Fibroblast of lung (primary cell): ENCODE data around the gene TBXAS1. TPM values are rescaled to one million over a fixed set of nuclear protein-coding genes. Genes with fewer than 3 reads are reported as not detected.
"Not testable (repeated sequence)": the region's sequence is repeated elsewhere in the genome, so short reads cannot be mapped to it uniquely, and the experiment has no call there.

ENCODE experiments used
- DNase-seq, 2 donors: peaks; one replicate each; pipeline versions ENCODE4 v3.0.0 to v3.0.0-alpha.2; 2010; ENCODE audit warnings: low read depth in 2 of 2
- H2AFZ ChIP-seq: 2 replicates; pipeline ENCODE4 v1.5.1; 2012; ENCODE audit warnings: low read length, control low read depth, inconsistent platforms
- H3K27ac ChIP-seq: 2 replicates; pipeline ENCODE4 v1.5.1; 2011; ENCODE audit warnings: low read length, control low read depth; ENCODE audit not compliant: insufficient read depth
- H3K27me3 ChIP-seq: 2 replicates; pipeline ENCODE4 v1.5.1; 2011; ENCODE audit warnings: mild to moderate bottlenecking, low read length; ENCODE audit not compliant: control insufficient read depth, insufficient read depth
- H3K36me3 ChIP-seq: 2 replicates; pipeline ENCODE4 v1.5.1; 2011; ENCODE audit warnings: low read length; ENCODE audit not compliant: control insufficient read depth, insufficient read depth
- H3K4me1 ChIP-seq: 2 replicates; pipeline ENCODE4 v1.5.1; 2011; ENCODE audit warnings: low read length; ENCODE audit not compliant: control insufficient read depth, insufficient read depth; ENCODE audit errors: extremely low read depth
- H3K4me2 ChIP-seq: 2 replicates; pipeline ENCODE4 v1.5.1; 2011; ENCODE audit warnings: low read length, control low read depth; ENCODE audit not compliant: insufficient read depth; ENCODE audit errors: extremely low read depth
- H3K4me3 ChIP-seq, 4 experiments: fragments of 200-600 bp in 1 of 4; sonication (generic) in 1 of 4; replicated peaks in 1 of 4; 2 replicates each; pipeline ENCODE4 v1.5.1; 2011 to 2016; ENCODE audit warnings: low read length in 4 of 4, low read depth in 3 of 4, mild to moderate bottlenecking in 3 of 4, control low read depth in 2 of 4, inconsistent platforms in 1 of 4, mixed read lengths in 1 of 4; ENCODE audit not compliant: insufficient read depth in 1 of 4; ENCODE audit errors: control extremely low read depth in 1 of 4
- H3K79me2 ChIP-seq: 2 replicates; pipeline ENCODE4 v1.5.1; 2012; ENCODE audit warnings: mild to moderate bottlenecking, low read length, inconsistent platforms; ENCODE audit not compliant: control insufficient read depth, insufficient read depth
- H3K9ac ChIP-seq: 2 replicates; pipeline ENCODE4 v1.5.1; 2011; ENCODE audit warnings: mild to moderate bottlenecking, low read length, control low read depth; ENCODE audit not compliant: insufficient read depth
- H3K9me3 ChIP-seq: 2 replicates; pipeline ENCODE4 v1.5.1; 2012; ENCODE audit warnings: low read depth, low read length; ENCODE audit not compliant: control insufficient read depth, insufficient read depth
- H4K20me1 ChIP-seq: 2 replicates; pipeline ENCODE4 v1.5.1; 2011; ENCODE audit warnings: low read length; ENCODE audit not compliant: control insufficient read depth, insufficient read depth; ENCODE audit errors: extremely low read depth
- EZH2 ChIP-seq: IDR thresholded peaks from 2 replicates; pipeline ENCODE4 v1.5.1; 2012; ENCODE audit warnings: low read length, control low read depth, mild to moderate bottlenecking; ENCODE audit errors: missing control alignments
- polyA plus RNA-seq, 2 donors: library from polyadenylated mRNA; depleted of rRNA in 1 of 2; stranded (reverse) in 1 of 2; unstranded in 1 of 2; fragments of >200 nt; gene quantifications; 2 replicates each; pipeline ENCODE4 v1.2.1, GENCODE V29; 2011 to 2012; ENCODE audit warnings: missing spikeins in 1 of 2
- total RNA-seq: library from RNA; depleted of rRNA; stranded (reverse); fragments of >200 nt; gene quantifications from 2 replicates; pipeline ENCODE4 v1.2.1, GENCODE V29; 2014
- TF ChIP-seq, protein P1 (sequence below), 2 donors: IDR thresholded peaks in 1 of 2; conservative IDR thresholded peaks in 1 of 2; 1 replicate in 1 of 2; 2 replicates in 1 of 2; pipeline ENCODE4 v1.5.1; 2011 to 2012; ENCODE audit warnings: low read length in 2 of 2, control low read depth in 1 of 2, inconsistent platforms in 1 of 2, low read depth in 1 of 2, mild to moderate bottlenecking in 1 of 2

TBXAS1 gene
- total and polyA plus RNA-seq, 2 donors (not counting 1 experiment from before 2014, with no cell fraction given) = 1.5 to 2.1 TPM

DNA sequence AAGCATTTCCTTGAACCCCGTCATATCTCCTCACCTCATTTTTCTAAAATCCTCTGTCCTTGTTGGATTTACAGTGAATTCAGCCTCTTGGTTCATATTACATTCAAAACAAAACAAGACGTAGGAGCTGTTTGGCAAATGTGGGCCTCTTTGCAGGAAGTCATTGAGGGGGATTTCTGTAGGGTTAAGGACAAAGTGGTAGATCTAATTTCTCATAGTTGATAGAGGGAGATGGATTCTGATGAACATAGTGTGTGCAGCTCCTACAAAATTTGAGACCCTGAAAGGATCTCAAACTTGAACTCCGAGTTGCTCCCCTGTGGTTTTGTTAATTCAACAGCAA lies 682 bp downstream of the TBXAS1 start:
- peak; percentile 62 to 67 for DNase-seq
- no peak for TF ChIP-seq EZH2
- TF ChIP-seq, protein P1, sequence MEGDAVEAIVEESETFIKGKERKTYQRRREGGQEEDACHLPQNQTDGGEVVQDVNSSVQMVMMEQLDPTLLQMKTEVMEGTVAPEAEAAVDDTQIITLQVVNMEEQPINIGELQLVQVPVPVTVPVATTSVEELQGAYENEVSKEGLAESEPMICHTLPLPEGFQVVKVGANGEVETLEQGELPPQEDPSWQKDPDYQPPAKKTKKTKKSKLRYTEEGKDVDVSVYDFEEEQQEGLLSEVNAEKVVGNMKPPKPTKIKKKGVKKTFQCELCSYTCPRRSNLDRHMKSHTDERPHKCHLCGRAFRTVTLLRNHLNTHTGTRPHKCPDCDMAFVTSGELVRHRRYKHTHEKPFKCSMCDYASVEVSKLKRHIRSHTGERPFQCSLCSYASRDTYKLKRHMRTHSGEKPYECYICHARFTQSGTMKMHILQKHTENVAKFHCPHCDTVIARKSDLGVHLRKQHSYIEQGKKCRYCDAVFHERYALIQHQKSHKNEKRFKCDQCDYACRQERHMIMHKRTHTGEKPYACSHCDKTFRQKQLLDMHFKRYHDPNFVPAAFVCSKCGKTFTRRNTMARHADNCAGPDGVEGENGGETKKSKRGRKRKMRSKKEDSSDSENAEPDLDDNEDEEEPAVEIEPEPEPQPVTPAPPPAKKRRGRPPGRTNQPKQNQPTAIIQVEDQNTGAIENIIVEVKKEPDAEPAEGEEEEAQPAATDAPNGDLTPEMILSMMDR (conservative IDR thresholded peaks at IDR 0.05 in 1 of 2, IDR thresholded peaks at IDR 0.05 in 1 of 2; ENCODE audit: low read depth in 1 of 2, low read length in 2 of 2) = no peak
- Histone ChIP-seq H3K27me3 (no peaks in the 10 kb centered on the region), H3K4me3 (no peak overlapping the region), H2AFZ (no peak overlapping the region), H4K20me1 (no peaks in the 10 kb centered on the region), H3K9me3 (no peaks in the 10 kb centered on the region), H3K27ac (no peak overlapping the region), H3K79me2 (no peaks in the 10 kb centered on the region), H3K9ac (no peak overlapping the region), H3K36me3 (no peaks in the 10 kb centered on the region), H3K4me1 (peaks cover 7% of the 10 kb centered on the region), H3K4me2 (no peak overlapping the region)

DNA sequence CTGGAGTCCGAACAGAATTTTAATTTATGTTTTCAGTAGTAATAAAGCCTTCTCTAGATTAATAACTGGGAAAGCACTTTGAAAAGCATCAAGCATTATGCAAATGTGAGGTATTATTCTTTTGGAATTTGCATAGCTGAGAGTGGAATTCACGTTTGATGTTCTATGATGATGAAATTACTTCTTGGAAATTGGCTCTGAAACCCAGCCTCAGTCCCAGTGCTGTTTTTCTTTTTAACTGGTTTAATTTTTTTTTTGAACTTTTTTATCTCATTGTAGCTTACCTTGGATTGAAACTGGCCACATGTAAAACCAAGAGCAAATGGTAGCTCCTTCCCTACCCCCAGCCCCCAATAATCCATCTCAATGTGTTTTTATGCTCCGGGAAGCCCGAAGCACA lies 1.2 kb downstream of the TBXAS1 start:
- H3K4me1 ChIP-seq = peaks cover 6% of the 10 kb centered on the region
- no peaks in the 10 kb centered on the region for H3K27me3 ChIP-seq
- H3K9ac ChIP-seq = no peak overlapping the region
- DNase-seq = peak in 1 of 2 donors; percentile 36
- no peaks in the 10 kb centered on the region for H4K20me1 ChIP-seq
- H3K27ac ChIP-seq = no peak overlapping the region
- H2AFZ ChIP-seq = no peak overlapping the region
- no peaks in the 10 kb centered on the region for H3K79me2 ChIP-seq
- H3K4me3 ChIP-seq = no peak overlapping the region
- no peak overlapping the region for H3K4me2 ChIP-seq
- no peaks in the 10 kb centered on the region for H3K36me3 ChIP-seq
- TF ChIP-seq, protein P1 (conservative IDR thresholded peaks at IDR 0.05 in 1 of 2, IDR thresholded peaks at IDR 0.05 in 1 of 2; ENCODE audit: low read depth in 1 of 2, low read length in 2 of 2) = no peak
- TF ChIP-seq EZH2 = no peak
- H3K9me3 ChIP-seq = no peaks in the 10 kb centered on the region

DNA sequence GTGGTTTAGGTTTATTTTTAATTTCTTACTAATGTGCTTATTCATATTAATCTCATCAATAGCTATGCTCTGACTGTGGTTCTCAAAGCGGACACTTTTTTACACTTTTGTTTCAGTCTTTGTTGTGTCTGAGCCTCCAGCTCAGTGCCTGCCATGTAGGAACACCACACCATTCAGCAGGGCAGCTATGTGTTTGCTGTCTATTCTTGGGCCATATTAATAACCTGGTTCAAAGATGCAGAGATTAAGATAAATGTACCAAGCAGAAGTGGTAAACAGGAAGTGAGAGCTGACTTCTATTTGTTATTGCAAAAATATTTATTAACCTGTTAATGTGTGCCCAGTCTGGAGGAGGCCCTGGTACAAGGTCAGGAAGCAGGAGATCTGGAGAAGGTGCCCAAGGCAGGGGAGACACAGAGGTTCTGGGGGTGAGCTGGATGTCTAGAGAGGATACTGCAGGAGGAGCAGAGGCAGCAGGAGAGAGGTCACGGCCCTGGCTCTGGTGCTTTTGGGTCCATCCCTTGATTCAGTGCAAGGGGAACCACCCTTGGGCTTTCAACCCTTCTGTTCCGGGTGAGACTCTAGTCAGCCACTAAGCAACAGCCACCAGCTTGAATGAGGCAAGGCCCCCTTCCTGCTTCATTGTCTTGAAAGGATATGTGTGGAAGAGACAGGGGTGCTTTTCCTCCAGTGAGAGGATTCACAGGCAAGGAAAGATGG lies 1.9 kb downstream of the TBXAS1 start:
- Histone ChIP-seq H3K4me3 (no peak overlapping the region), H3K9ac (no peak overlapping the region), H3K4me1 (no peaks in the 10 kb centered on the region), H3K36me3 (no peaks in the 10 kb centered on the region), H3K27me3 (no peaks in the 10 kb centered on the region), H3K9me3 (no peaks in the 10 kb centered on the region), H3K27ac (no peak overlapping the region), H3K79me2 (no peaks in the 10 kb centered on the region), H2AFZ (no peak overlapping the region), H3K4me2 (no peak overlapping the region), H4K20me1 (no peaks in the 10 kb centered on the region)
- DNase-seq = no peak
- TF ChIP-seq EZH2 = no peak
- TF ChIP-seq, protein P1 (conservative IDR thresholded peaks at IDR 0.05 in 1 of 2, IDR thresholded peaks at IDR 0.05 in 1 of 2; ENCODE audit: low read depth in 1 of 2, low read length in 2 of 2) = no peak

DNA sequence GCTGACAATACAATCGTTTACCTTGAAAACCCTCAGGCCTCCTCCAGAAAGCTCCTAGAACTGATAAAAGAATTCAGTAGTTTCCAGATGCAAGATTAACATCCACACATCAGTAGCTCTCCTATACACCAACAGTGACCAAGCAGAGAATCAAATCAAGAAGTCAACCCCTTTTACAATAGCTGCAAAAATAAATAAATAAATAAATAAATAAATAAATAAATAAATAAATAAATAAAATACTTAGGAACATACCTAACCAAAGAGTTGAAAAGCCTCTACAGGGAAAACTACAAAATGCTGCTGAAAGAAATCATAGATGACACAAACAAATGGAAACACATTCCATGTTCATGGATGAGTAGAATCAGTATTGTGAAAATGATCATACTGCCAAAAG lies 6.8 kb downstream of the TBXAS1 start:
- H4K20me1 ChIP-seq, H3K27me3 ChIP-seq, H3K79me2 ChIP-seq, H3K36me3 ChIP-seq, H3K27ac ChIP-seq, H3K9me3 ChIP-seq, H3K4me3 ChIP-seq, DNase-seq, H3K9ac ChIP-seq, H2AFZ ChIP-seq, H3K4me2 ChIP-seq, H3K4me1 ChIP-seq: not testable (repeated sequence)

DNA sequence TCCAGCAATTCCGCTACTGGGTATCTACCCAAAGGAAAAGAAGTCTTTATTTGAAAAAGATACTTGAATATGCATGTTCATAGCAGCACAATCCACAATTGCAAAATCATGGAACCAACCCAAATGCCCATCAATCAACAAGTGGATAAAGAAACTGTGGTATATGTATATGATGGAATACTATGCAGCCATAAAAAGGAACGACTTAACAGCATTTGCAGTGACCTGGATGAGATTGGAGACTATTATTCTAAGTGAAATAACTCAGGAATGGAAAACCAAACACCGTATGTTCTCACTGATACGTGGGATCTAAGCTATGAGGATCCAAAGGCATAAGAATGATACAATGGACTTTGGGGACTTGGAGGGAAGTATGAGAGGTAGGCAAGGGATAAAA lies 8.2 kb downstream of the TBXAS1 start:
- H3K4me3 ChIP-seq, H4K20me1 ChIP-seq, H3K36me3 ChIP-seq, H3K4me2 ChIP-seq, H2AFZ ChIP-seq, H3K9me3 ChIP-seq, H3K4me1 ChIP-seq, H3K27ac ChIP-seq, H3K27me3 ChIP-seq, H3K9ac ChIP-seq, DNase-seq, H3K79me2 ChIP-seq: not testable (repeated sequence)
